GM23248 (cell line): ENCODE results near the gene HOXB3. TPM values are rescaled to one million over a fixed set of nuclear protein-coding genes. Genes with fewer than 3 reads are reported as not detected.

Experiments used
- DNase-seq: peaks from one replicate; pipeline ENCODE4 v3.0.0-alpha.2; 2015
- H2AFZ ChIP-seq: fragments of 200-600 bp; sonication (generic); 2 replicates; pipeline ENCODE4 v1.6.1; 2016; ENCODE audit warnings: antibody characterized with exemption
- H3F3A ChIP-seq: fragments of 200-600 bp; sonication (generic); 2 replicates; pipeline ENCODE4 v1.6.1; 2016; ENCODE audit warnings: mild to moderate bottlenecking, antibody characterized with exemption, mixed run types; ENCODE audit not compliant: insufficient read depth
- H3K27ac ChIP-seq: fragments of 200-600 bp; sonication (generic); 2 replicates; pipeline ENCODE4 v1.5.1; 2016; ENCODE audit warnings: mild to moderate bottlenecking
- H3K27me3 ChIP-seq: fragments of 200-600 bp; sonication (generic); replicated peaks from 2 replicates; pipeline ENCODE4 v1.6.1; 2016; ENCODE audit warnings: mild to moderate bottlenecking; ENCODE audit not compliant: insufficient read depth
- H3K36me3 ChIP-seq: fragments of 200-600 bp; sonication (generic); 2 replicates; pipeline ENCODE4 v1.6.1; 2016; ENCODE audit warnings: low read depth, mild to moderate bottlenecking
- H3K4me1 ChIP-seq: fragments of 200-600 bp; sonication (generic); 2 replicates; pipeline ENCODE4 v1.6.1; 2016; ENCODE audit warnings: mild to moderate bottlenecking; ENCODE audit not compliant: insufficient read depth
- H3K4me2 ChIP-seq: fragments of 200-600 bp; sonication (generic); one replicate; pipeline ENCODE4 v1.6.1; 2016; ENCODE audit warnings: mild to moderate bottlenecking; ENCODE audit not compliant: unreplicated experiment
- H3K4me3 ChIP-seq: fragments of 200-600 bp; sonication (generic); 2 replicates; pipeline ENCODE4 v1.5.1; 2016; ENCODE audit warnings: mild to moderate bottlenecking
- H3K79me2 ChIP-seq: fragments of 200-600 bp; sonication (generic); 2 replicates; pipeline ENCODE4 v1.6.1; 2016; ENCODE audit warnings: mild to moderate bottlenecking; ENCODE audit not compliant: insufficient read depth
- H3K9ac ChIP-seq: fragments of 200-600 bp; sonication (generic); 2 replicates; pipeline ENCODE4 v1.6.1; 2016; ENCODE audit warnings: mild to moderate bottlenecking
- H3K9me2 ChIP-seq: fragments of 200-600 bp; sonication (generic); 2 replicates; pipeline ENCODE4 v1.6.1; 2016; ENCODE audit warnings: mixed run types, mild to moderate bottlenecking, moderate library complexity; ENCODE audit not compliant: insufficient read depth
- H3K9me3 ChIP-seq: fragments of 200-600 bp; sonication (generic); one replicate; pipeline ENCODE4 v1.6.1; 2017; ENCODE audit warnings: low read depth
- H4K20me1 ChIP-seq: fragments of 200-600 bp; sonication (generic); 2 replicates; pipeline ENCODE4 v1.6.0; 2016; ENCODE audit not compliant: insufficient read depth
- EZH2 ChIP-seq: fragments of 200-600 bp; sonication (generic); IDR thresholded peaks from 2 replicates; pipeline ENCODE4 v1.6.1; 2018; ENCODE audit warnings: antibody characterized with exemption, mild to moderate bottlenecking; ENCODE audit not compliant: insufficient read depth, poor library complexity, severe bottlenecking
- EZH2phosphoT487 ChIP-seq: fragments of 200-600 bp; sonication (generic); IDR thresholded peaks from 2 replicates; pipeline ENCODE4 v1.6.1; 2018; ENCODE audit warnings: antibody characterized with exemption, moderate library complexity, mild to moderate bottlenecking, low read depth; ENCODE audit not compliant: insufficient read depth
- WGBS, 2 experiments: methylation state at CpG; one replicate each; pipeline ENCODE4 v1.1.6; 2015 to 2017; ENCODE audit warnings: low lambda C conversion rate in 2 of 2, low coverage in 1 of 2; ENCODE audit errors: missing lambda C conversion rate in 2 of 2; 5-methylcytosine and 5-hydroxymethylcytosine counted together
- in situ Hi-C: fragments of 300-500 bp; cut with MboI; formaldehyde crosslinking; loops from 2 replicates; pipeline ENCODE4 v1.15.0; 2020
- polyA plus RNA-seq: library from polyadenylated mRNA; unstranded; fragments of >200 nt; fragmentation: Nextera tagmentation; extraction: Ambion mirVana; gene quantifications from 2 replicates; pipeline ENCODE4 v1.2.1, GENCODE V29; 2016
- total RNA-seq: library from RNA; depleted of rRNA; stranded (reverse); fragments of >200 nt; shearing (Covaris generic); gene quantifications from 2 replicates; pipeline ENCODE4 v1.2.3, GENCODE V29; 2014

The HOXB3 gene
- total and polyA plus RNA-seq, 2 experiments from 2014 or later: 1.9 to 2.4 TPM

GRCh38 chr17:48503747-48504146 is 86.3 kb downstream of the HOXB3 start:
- H3K27me3 ChIP-seq: no peaks in the 10 kb centered on the region
- no peak overlapping the region for H3K4me3 ChIP-seq
- peaks cover 4% of the 10 kb centered on the region; the same call in 1 of the 2 replicates for H3F3A ChIP-seq
- peaks cover 9% of the 10 kb centered on the region for H3K4me1 ChIP-seq
- in situ Hi-C loops: no loop called here
- no peak overlapping the region for H3K4me2 ChIP-seq
- no peaks in the 10 kb centered on the region for H3K79me2 ChIP-seq
- DNase-seq: no peak
- no peak overlapping the region for H3K27ac ChIP-seq
- no peak overlapping the region for H2AFZ ChIP-seq
- no peaks in the 10 kb centered on the region for H3K9me3 ChIP-seq
- H4K20me1 ChIP-seq: no peaks in the 10 kb centered on the region
- no peaks in the 10 kb centered on the region for H3K36me3 ChIP-seq
- TF ChIP-seq EZH2 (no peak), EZH2phosphoT487 (no peak)
- H3K9ac ChIP-seq: no peak overlapping the region
- WGBS, 2 experiments: 88% methylated on average over 5 of the region's 5 CpGs
- no peaks in the 10 kb centered on the region for H3K9me2 ChIP-seq

- no peaks in the 10 kb centered on the region for H3K27me3 ChIP-seq
- TF ChIP-seq EZH2phosphoT487: no peak
- TF ChIP-seq EZH2: no peak
- no peaks in the 10 kb centered on the region for H4K20me1 ChIP-seq
- H3K4me1 ChIP-seq: peaks cover 9% of the 10 kb centered on the region
- no peak overlapping the region for H3K4me3 ChIP-seq
- H3K4me2 ChIP-seq: no peak overlapping the region
- H2AFZ ChIP-seq: no peak overlapping the region
- H3K9me2 ChIP-seq: no peaks in the 10 kb centered on the region
- in situ Hi-C loops: no loop called here
- H3F3A ChIP-seq: peaks cover 4% of the 10 kb centered on the region; the same call in 1 of the 2 replicates
- no peaks in the 10 kb centered on the region for H3K9me3 ChIP-seq
- H3K9ac ChIP-seq: no peak overlapping the region
- no peaks in the 10 kb centered on the region for H3K79me2 ChIP-seq
- H3K36me3 ChIP-seq: no peaks in the 10 kb centered on the region
- no peak overlapping the region for H3K27ac ChIP-seq
- no peak for DNase-seq
- 79 to 86% methylated on average over 4 of the region's 4 CpGs for WGBS, 2 experiments
These were observed 87.1 kb downstream of the HOXB3 start for GRCh38 chr17:48502901-48503300.

- no peak for DNase-seq
- Histone ChIP-seq H3F3A (peaks cover 4% of the 10 kb centered on the region; the same call in 1 of the 2 replicates), H3K36me3 (no peaks in the 10 kb centered on the region), H3K4me3 (no peak overlapping the region), H3K9ac (no peak overlapping the region), H3K4me1 (peaks cover 9% of the 10 kb centered on the region), H3K4me2 (no peak overlapping the region), H3K9me2 (no peaks in the 10 kb centered on the region), H4K20me1 (no peaks in the 10 kb centered on the region), H3K27me3 (no peaks in the 10 kb centered on the region), H2AFZ (no peak overlapping the region), H3K27ac (no peak overlapping the region), H3K79me2 (no peaks in the 10 kb centered on the region), H3K9me3 (no peaks in the 10 kb centered on the region)
- TF ChIP-seq EZH2phosphoT487 (no peak), EZH2 (no peak)
- in situ Hi-C loops: no loop called here
- WGBS, 2 experiments: 77 to 94% methylated on average over 2 of the region's 2 CpGs
These were observed 87.7 kb downstream of the HOXB3 start for GRCh38 chr17:48502312-48502711.

- no peak overlapping the region for H3K9ac ChIP-seq
- no peak overlapping the region for H2AFZ ChIP-seq
- in situ Hi-C loops: no loop called here
- 75% methylated on average over 12 of the region's 12 CpGs for WGBS, 2 experiments
- peaks cover 4% of the 10 kb centered on the region; the same call in 1 of the 2 replicates for H3F3A ChIP-seq
- no peaks in the 10 kb centered on the region for H3K27me3 ChIP-seq
- no peaks in the 10 kb centered on the region for H3K9me2 ChIP-seq
- peak; percentile 24 for DNase-seq
- no peaks in the 10 kb centered on the region for H3K36me3 ChIP-seq
- no peak for TF ChIP-seq EZH2phosphoT487
- TF ChIP-seq EZH2: no peak
- H3K4me3 ChIP-seq: no peak overlapping the region
- H3K79me2 ChIP-seq: no peaks in the 10 kb centered on the region
- no peaks in the 10 kb centered on the region for H4K20me1 ChIP-seq
- no peak overlapping the region for H3K27ac ChIP-seq
- H3K4me1 ChIP-seq: peaks cover 5% of the 10 kb centered on the region
- no peaks in the 10 kb centered on the region for H3K9me3 ChIP-seq
- H3K4me2 ChIP-seq: no peak overlapping the region
These were observed 89.3 kb downstream of the HOXB3 start for GRCh38 chr17:48500435-48501426.
